ENCODE results near the gene PRR3. TPM values are rescaled to one million over a fixed set of nuclear protein-coding genes. Genes with fewer than 3 reads are reported as not detected.
"Not testable (repeated sequence)": the region's sequence is repeated elsewhere in the genome, so short reads cannot be mapped to it uniquely, and the experiment has no call there.

The PRR3 gene
- polyA plus RNA-seq, 5 donors = 33.4 to 42.7 (median 36.8) TPM

DNA sequence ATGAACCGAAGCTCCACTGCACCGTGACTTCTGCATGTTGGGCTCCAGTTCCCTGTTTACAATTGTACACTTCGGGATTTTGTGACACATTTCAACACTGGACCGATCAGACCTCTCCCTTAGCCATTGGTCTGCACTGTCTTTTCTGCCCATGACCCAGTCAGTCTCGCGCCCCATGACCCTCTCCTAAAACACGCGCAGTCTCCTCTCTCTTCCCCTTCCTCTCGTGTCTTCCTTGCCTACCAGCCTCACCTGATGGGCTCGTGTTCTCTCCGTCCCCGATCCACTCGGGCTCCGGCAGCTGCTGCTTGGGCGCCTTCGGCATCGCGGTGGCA is 13.6 kb downstream of the PRR3 start:
- no peak for DNase-seq

- peak; percentile 99 for DNase-seq
Measured at GRCh38 chr6:30571075-30571761, 14.1 kb downstream of the PRR3 start, which contains the start of gene ABCF1. Gene ABCF1 (plus strand): TSS chr6:30571442. CDS start chr6:30571488, 46 bp downstream.

DNA sequence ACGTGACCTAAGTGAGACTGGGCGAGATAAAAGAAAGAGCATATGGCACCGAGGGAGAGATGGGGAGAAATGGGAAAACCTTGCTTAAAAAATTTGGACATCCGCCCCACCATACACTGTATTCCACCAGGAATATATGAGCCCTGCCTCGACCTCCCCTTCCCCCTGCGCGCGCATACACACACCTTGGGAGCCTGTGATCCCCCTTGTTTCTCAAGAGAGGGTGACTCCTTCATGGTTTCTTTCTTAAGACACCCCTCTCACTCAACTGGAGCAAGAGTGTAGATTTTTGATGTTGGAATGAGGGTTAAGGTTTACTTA is 14.6 kb downstream of the PRR3 start:
- DNase-seq = no peak

DNA sequence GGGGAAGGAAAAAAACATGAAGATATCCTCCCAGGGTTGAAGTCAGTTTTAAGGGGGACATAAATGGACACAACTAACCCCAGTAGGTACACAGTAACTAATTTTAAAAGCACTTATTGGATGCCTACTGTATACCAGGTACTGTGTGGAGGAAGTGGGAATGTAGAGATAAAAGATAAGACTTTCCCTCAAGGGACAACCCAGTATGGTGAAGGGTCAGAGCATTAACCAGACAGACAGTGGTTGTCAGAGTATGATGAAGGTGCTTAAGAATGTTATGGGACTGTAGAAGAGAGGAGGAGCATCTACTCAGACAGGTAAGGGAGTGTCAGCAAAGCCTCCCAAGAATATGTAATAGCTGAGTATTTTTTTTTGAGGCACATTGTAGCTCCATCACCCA is 15.1 kb downstream of the PRR3 start:
- no peak for DNase-seq

GRCh38 chr6:30573113-30573512 is 16.0 kb downstream of the PRR3 start:
- no peak for DNase-seq

- no peak for DNase-seq
Measured at GRCh38 chr6:30578051-30578450, 21.0 kb downstream of the PRR3 start.

- no peak for DNase-seq
Measured at GRCh38 chr6:30583921-30584320, 26.8 kb downstream of the PRR3 start.

DNA sequence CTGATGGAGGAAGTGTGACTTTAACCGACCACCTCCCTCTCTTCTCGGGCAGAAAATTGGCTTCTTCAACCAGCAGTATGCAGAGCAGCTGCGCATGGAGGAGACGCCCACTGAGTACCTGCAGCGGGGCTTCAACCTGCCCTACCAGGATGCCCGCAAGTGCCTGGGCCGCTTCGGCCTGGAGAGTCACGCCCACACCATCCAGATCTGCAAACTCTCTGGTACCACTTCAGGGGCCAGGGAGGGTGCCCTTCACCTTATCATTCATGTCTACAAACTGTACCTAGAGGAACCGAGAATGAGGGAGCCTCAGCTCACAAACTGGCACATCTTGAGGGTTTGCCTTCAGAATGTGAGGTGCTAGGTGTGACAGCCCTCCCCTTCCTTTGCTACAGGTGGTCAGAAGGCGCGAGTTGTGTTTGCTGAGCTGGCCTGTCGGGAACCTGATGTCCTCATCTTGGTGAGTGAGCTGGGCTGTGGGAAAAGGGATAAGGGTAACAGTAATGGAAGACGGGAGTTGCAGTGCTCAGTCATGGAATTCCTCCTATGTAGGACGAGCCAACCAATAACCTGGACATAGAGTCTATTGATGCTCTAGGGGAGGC is 32.8 kb downstream of the PRR3 start:
- no peak for DNase-seq

GRCh38 chr6:30590509-30590908 is 33.4 kb downstream of the PRR3 start:
- DNase-seq = no peak

GRCh38 chr6:30591008-30591407 is 33.9 kb downstream of the PRR3 start:
- DNase-seq = peak in 1 of 2 donors; percentile 50

DNA sequence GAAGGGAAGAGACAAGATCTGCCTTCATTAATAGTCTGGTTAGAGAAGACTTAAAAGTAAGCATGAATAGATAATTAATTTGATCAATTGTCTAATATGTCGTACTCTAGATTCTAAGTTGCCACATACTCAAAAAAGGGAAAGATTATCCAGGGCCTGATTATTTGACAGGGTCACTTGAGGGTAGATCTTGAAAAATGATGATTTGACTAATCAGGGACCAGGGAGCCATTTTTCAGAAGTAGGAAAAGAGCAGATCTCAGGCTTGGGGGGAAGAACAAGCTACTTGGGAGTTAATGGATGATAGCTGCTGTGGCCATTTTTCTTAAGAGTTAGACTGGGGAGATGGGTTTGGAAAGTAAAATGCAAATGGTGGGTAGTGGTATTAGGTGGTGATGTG is 35.2 kb downstream of the PRR3 start:
- DNase-seq = no peak

- DNase-seq = not testable (repeated sequence)
Measured at GRCh38 chr6:30597315-30598144, 40.4 kb downstream of the PRR3 start.

DNA sequence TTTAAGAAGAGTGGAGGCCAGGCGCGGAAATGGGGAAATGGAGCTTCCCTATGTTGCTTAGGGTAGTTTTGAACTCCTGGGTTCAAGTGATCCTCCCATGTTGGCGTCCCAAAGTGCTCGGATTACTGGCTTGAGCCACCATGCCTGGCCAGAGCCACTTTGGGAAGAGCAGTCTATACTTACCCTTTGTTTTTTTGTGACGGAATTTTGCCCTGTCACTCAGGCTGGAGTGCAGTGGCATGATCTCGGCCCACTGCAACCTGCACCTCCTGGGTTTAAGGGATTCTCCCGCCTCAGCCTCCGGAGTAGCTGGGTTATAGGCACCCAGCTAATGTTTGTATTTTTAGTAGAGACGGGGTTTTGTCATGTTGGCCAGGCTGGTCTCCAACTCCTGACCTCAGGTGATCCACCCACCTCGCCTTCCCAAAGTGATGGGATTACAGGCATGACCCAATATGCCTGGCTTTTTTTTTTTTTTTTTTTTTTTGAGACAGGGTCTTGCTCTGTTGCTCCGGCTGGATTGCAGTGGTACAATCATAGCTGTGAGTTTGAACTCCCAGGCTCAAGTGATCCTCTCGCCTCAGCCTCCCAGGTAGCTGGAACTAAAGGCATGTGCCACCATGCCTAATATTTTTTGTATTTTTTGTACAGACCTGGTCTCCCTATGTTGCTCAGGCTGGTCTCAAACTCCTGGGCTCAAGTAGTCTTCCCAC is 42.0 kb downstream of the PRR3 start:
- no peak for DNase-seq

DNA sequence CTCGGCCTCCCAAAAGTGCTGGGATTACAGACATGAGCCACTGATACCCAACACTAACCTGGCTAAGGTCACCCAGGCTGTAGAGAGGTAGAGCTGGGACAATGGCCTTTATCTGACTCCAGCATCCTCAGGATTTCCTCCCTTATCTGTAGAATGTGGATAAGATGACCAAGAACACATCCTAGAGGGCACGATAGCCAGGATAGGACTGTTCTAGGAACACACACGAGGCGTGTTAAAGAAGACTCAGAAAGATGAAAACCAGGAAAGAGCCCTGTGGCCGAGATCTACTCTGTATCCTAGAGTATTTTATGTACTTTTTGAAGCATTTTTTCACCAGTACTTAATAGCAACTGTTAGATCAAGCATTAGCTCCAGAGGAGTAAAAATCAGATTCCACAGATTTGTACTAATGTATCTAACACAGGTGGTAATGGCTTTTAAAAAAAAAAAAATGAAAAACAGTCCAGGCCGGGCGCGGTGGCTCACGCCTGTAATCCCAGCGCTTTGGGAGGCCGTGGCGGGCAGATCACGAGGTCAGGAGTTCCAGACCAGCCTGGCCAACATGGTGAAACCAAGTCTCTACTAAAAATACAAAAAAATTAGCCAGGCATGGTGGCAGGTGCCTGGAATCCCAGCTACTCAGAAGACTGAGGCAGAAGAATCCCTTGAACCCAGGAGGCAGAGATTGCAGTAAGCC is 42.7 kb downstream of the PRR3 start:
- DNase-seq = no peak

- DNase-seq = no peak
Measured at GRCh38 chr6:30600451-30600961, 43.4 kb downstream of the PRR3 start.

GRCh38 chr6:30601436-30601814 is 44.3 kb downstream of the PRR3 start:
- DNase-seq = no peak

DNA sequence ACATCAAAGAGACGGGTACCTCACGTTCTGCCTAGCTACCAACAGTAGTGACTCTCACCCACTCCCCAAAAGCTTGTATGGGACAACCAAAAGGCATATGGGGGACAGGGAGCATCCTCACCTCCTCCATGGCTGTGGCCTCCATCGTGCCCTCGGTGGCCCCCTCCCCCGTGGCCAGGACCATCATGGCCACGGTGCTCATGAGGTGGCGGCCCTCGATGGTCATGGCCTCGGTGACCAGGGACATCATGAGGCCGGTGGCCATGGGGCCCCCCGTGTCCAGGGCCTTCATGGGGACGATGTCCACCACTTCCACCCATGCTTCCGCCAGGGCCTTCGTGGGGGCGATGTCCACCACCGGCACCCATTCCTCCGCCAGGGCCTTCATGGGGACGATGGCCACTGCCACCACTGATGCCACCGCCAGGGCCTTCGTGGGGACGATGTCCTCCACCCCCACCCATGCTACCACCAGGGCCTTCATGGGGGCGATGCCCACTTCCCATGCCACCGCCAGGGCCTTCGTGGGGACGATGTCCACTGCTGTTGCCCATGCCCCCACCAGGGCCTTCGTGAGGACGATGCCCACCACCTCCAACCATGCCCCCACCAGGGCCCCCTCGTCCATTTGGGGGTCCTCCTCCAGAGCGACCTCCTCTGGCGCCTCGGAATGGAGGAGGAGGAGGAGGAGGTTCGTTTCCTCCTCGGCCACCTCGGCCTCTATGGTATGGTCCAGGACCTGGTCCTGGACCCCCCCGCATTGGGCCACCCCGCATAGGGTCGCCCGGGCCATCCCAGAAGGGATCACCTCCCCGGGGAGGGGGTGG is 44.9 kb downstream of the PRR3 start:
- DNase-seq = no peak

GRCh38 chr6:30603961-30604360 is 46.9 kb downstream of the PRR3 start:
- DNase-seq = no peak

DNA sequence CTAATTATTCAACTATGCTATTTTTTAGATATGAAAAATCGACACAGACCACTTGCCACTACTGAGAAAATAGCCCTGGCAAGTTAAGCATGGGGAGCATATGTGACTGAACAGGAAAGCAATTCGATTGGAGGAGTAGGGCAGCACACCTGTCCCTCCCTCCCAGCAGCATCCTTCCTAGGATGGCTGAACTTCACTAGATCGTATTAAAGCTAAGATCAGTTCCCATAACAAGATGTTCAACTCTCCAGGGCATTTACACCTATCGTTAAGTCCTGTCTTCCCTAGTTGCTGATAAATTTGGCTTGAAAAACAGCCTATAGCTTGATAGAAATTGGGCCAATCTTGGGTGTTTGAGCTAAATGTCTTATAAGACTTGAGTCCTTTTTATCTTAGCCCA is 53.0 kb downstream of the PRR3 start:
- no peak for DNase-seq

DNA sequence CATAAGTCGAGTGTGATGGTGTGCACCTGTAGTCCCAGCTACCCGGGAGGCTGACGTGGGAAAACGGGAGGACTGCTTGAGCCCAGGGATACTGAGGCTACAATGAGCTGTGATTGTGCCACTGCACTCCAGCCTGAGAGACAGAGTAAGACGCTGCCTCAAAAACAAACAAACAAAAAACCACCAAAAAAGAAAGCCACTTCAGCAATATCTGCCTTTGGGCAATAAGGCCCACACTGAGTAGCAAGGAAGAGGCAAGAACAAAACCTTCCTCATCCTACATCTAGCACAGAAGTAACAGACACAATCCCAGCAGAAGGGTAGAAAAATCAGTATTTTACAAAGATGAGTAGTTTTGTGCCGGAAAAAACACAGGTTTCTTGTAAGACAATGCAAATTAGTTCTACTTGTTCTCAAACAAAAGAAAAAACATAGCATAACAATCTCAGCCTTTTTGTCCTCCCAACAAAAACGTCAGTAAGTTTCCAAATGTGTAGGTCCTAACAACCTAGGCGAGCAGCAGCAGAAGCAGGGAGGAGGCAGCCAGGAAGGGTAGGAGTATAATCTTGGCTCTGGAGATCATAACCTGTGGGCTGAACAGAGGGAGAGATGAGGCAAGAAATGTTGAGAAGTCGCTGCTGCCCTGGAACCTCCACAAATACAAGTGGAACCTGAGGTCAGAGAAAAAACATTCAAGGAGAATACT is 54.2 kb downstream of the PRR3 start:
- no peak for DNase-seq

Data from right lung (tissue), 5 donors.